Panc1 (cell line): ENCODE data around the gene LCORL.
"Not testable (repeated sequence)": the region's sequence is repeated elsewhere in the genome, so short reads cannot be mapped to it uniquely, and the experiment has no call there.

Source experiments
- CTCF ChIP-seq: fragments of 450-650 bp; IDR thresholded peaks from 2 replicates; pipeline ENCODE4 v1.5.1; 2017; ENCODE audit warnings: mild to moderate bottlenecking
- POLR2AphosphoS5 ChIP-seq: IDR thresholded peaks from 2 replicates; pipeline ENCODE4 v1.6.1; 2012; ENCODE audit warnings: mild to moderate bottlenecking, low read depth, low read length, moderate library complexity
- REST ChIP-seq, 2 experiments: IDR thresholded peaks; 2 replicates each; pipeline ENCODE4 v1.6.1; 2011 to 2012; ENCODE audit warnings: low read depth in 2 of 2, control low read depth in 1 of 2, low read length in 1 of 2, mild to moderate bottlenecking in 1 of 2, moderate library complexity in 1 of 2; ENCODE audit not compliant: insufficient read depth in 1 of 2
- SIN3A ChIP-seq: IDR thresholded peaks from 2 replicates; pipeline ENCODE4 v1.6.1; 2012; ENCODE audit warnings: low read depth, mild to moderate bottlenecking, low read length, moderate library complexity, borderline replicate concordance; ENCODE audit not compliant: insufficient read depth
- TCF7L2 ChIP-seq: IDR thresholded peaks from 2 replicates; pipeline ENCODE4 v1.6.1; 2011; ENCODE audit warnings: mild to moderate bottlenecking, low read depth, low read length, inconsistent platforms

GRCh38 chr4:17850295-17850694 lies 171.3 kb downstream of the LCORL start:
- not testable (repeated sequence) for TF ChIP-seq CTCF; SIN3A; POLR2AphosphoS5; REST (IDR thresholded peaks at IDR 0.05; ENCODE audit: insufficient read depth in 1 of 2, low read depth in 2 of 2, low read length in 1 of 2); TCF7L2
